ENCODE results near the gene SELENOH. TPM values are rescaled to one million over a fixed set of nuclear protein-coding genes. Genes with fewer than 3 reads are reported as not detected.
"Not testable (repeated sequence)": the region's sequence is repeated elsewhere in the genome, so short reads cannot be mapped to it uniquely, and the experiment has no call there.

SELENOH gene
- total RNA-seq, 4 donors from 2014 or later = 75.2 to 166 (median 112) TPM

- WGBS, 2 donors = 50 to 79% methylated on average over 4 of the region's 4 CpGs
- DNase-seq = no peak
- H3K9me3 ChIP-seq = no peaks in the 10 kb centered on the region
- no peak overlapping the region for H3K4me3 ChIP-seq
- intact Hi-C loops (cut with DNase I) = no loop called here
- no peak for TF ChIP-seq POLR2A (IDR thresholded peaks at IDR 0.05)
- TF ChIP-seq, protein P1, sequence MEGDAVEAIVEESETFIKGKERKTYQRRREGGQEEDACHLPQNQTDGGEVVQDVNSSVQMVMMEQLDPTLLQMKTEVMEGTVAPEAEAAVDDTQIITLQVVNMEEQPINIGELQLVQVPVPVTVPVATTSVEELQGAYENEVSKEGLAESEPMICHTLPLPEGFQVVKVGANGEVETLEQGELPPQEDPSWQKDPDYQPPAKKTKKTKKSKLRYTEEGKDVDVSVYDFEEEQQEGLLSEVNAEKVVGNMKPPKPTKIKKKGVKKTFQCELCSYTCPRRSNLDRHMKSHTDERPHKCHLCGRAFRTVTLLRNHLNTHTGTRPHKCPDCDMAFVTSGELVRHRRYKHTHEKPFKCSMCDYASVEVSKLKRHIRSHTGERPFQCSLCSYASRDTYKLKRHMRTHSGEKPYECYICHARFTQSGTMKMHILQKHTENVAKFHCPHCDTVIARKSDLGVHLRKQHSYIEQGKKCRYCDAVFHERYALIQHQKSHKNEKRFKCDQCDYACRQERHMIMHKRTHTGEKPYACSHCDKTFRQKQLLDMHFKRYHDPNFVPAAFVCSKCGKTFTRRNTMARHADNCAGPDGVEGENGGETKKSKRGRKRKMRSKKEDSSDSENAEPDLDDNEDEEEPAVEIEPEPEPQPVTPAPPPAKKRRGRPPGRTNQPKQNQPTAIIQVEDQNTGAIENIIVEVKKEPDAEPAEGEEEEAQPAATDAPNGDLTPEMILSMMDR (IDR thresholded peaks at IDR 0.05) = no peak
- H3K27me3 ChIP-seq = no peaks in the 10 kb centered on the region
- H3K36me3 ChIP-seq = peaks cover 23 to 81% (median 29%) of the 10 kb centered on the region in 3 donors
- H3K27ac ChIP-seq = peak overlapping the region in 1 of 4 donors; percentile 39
- H3K4me1 ChIP-seq = peaks cover 0 to 5% (median 0%) of the 10 kb centered on the region in 3 donors
Observed at GRCh38 chr11:57703341-57703740, 38.0 kb upstream of the SELENOH start.

DNA sequence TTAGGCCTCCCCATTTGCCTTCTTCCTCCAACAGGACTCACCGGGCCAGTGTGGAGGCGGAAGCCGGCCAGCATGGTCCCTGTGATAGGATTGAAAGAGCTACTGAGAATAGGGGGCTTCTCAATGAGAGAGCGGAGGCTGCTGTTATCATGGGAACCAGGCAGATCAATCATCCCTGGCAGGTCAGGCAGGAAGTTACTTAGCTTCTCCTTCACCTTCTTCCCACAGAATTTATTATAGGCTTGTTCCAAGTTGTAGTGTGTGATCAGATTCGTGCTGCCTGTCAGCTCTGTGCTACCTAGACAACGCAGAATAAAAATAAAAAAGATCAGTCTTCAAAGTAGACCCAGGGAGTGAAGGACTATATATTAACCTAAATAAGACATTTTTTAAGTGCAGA is 36.4 kb upstream of the SELENOH start:
- H3K9me3 ChIP-seq = no peaks in the 10 kb centered on the region
- TF ChIP-seq, protein P1 (IDR thresholded peaks at IDR 0.05) = no peak
- TF ChIP-seq POLR2A (IDR thresholded peaks at IDR 0.05) = no peak
- no peak overlapping the region for H3K27ac ChIP-seq
- DNase-seq = no peak
- WGBS, 2 donors = 83 to 93% methylated on average over 6 of the region's 6 CpGs
- H3K36me3 ChIP-seq = peaks cover 7 to 74% (median 16%) of the 10 kb centered on the region in 3 donors
- H3K4me3 ChIP-seq = no peak overlapping the region
- H3K27me3 ChIP-seq = no peaks in the 10 kb centered on the region
- peaks cover 0 to 8% (median 3%) of the 10 kb centered on the region in 3 donors for H3K4me1 ChIP-seq
- intact Hi-C loops (cut with DNase I) = no loop called here

GRCh38 chr11:57705432-57705831 is 35.9 kb upstream of the SELENOH start:
- WGBS, 2 donors = 90 to 93% methylated on average over 8 of the region's 8 CpGs
- not testable (repeated sequence) for H3K27ac ChIP-seq

GRCh38 chr11:57709802-57710367 is 31.4 kb upstream of the SELENOH start:
- peaks cover 0 to 26% (median 2%) of the 10 kb centered on the region in 3 donors for H3K36me3 ChIP-seq
- no peak for DNase-seq
- no peaks in the 10 kb centered on the region for H3K9me3 ChIP-seq
- H3K4me3 ChIP-seq = no peak overlapping the region
- H3K27ac ChIP-seq = no peak overlapping the region
- WGBS, 2 donors = 89 to 91% methylated on average over 4 to 5 of the region's 5 CpGs
- no peaks in the 10 kb centered on the region for H3K27me3 ChIP-seq
- H3K4me1 ChIP-seq = peaks cover 24 to 46% (median 28%) of the 10 kb centered on the region in 3 donors
- TF ChIP-seq, protein P1 (IDR thresholded peaks at IDR 0.05) = no peak
- no peak for TF ChIP-seq POLR2A (IDR thresholded peaks at IDR 0.05)
- intact Hi-C loops (cut with DNase I) = no loop called here

More at GRCh38 chr11:57705432-57705831, 35.9 kb upstream of the SELENOH start:
- DNase-seq; intact Hi-C loops (cut with DNase I); H3K27me3 ChIP-seq; H3K9me3 ChIP-seq; H3K4me3 ChIP-seq: not testable (repeated sequence)
- H3K36me3 ChIP-seq = peaks cover 5 to 69% (median 13%) of the 10 kb centered on the region in 3 donors
- H3K4me1 ChIP-seq = peaks cover 2 to 13% (median 4%) of the 10 kb centered on the region in 3 donors

GRCh38 chr11:57711414-57712255 is 29.7 kb upstream of the SELENOH start, which contains the start of gene MED19:
MED19 (minus strand) TSS chr11:57712215; CDS start chr11:57712179, 36 bp downstream.
- Histone ChIP-seq H3K4me3 (peak within 1 kb of the TSS; percentile 83 to 96 (median 96)), H3K4me1 (peaks cover 24 to 51% (median 28%) of the 10 kb centered on the region in 3 donors), H3K27ac (peak within 1 kb of the TSS; percentile 92 to 96 (median 94)), H3K27me3 (no peaks in the 10 kb centered on the region), H3K36me3 (peaks cover 0 to 15% (median 0%) of the 10 kb centered on the region in 3 donors), H3K9me3 (no peaks in the 10 kb centered on the region)
- TF ChIP-seq POLR2A (IDR thresholded peaks at IDR 0.05) = peak in 2 of 4 donors; percentile 56 to 73
- TF ChIP-seq, protein P1 (IDR thresholded peaks at IDR 0.05) = peak in 1 of 6 experiments; percentile 4
- WGBS, 2 donors = 12% methylated on average over 21 to 31 of the region's 51 CpGs
- peak; percentile 54 for DNase-seq
- intact Hi-C loops (cut with DNase I) = no loop called here

Data from esophagus squamous epithelium (tissue), 5 donors.